Neural progenitor cell (in vitro differentiated cells): ENCODE measurements around the gene CTCF. TPM values are rescaled to one million over a fixed set of nuclear protein-coding genes. Genes with fewer than 3 reads are reported as not detected.

Experiments
- DNase-seq: peaks from one replicate; pipeline ENCODE4 v3.0.0-alpha.2; 2016; ENCODE audit warnings: low spot score
- H2AFZ ChIP-seq: fragments of 200-600 bp; sonication (generic); replicated peaks from 2 replicates; pipeline ENCODE4 v1.6.1; 2016; ENCODE audit warnings: antibody characterized with exemption
- H3F3A ChIP-seq: fragments of 200-600 bp; sonication (generic); 2 replicates; pipeline ENCODE4 v1.6.1; 2016; ENCODE audit warnings: antibody characterized with exemption, low read depth
- H3K27ac ChIP-seq: fragments of 200-600 bp; sonication (generic); 2 replicates; pipeline ENCODE4 v1.5.1; 2016; ENCODE audit warnings: mild to moderate bottlenecking
- H3K27me3 ChIP-seq: fragments of 200-600 bp; sonication (generic); 2 replicates; pipeline ENCODE4 v1.6.1; 2016; ENCODE audit warnings: mild to moderate bottlenecking, moderate library complexity
- H3K36me3 ChIP-seq: fragments of 200-600 bp; sonication (generic); 2 replicates; pipeline ENCODE4 v1.5.1; 2016
- H3K4me1 ChIP-seq: fragments of 200-600 bp; sonication (generic); 2 replicates; pipeline ENCODE4 v1.6.1; 2016; ENCODE audit warnings: mixed run types
- H3K4me2 ChIP-seq: fragments of 200-600 bp; sonication (generic); 2 replicates; pipeline ENCODE4 v1.6.1; 2016
- H3K4me3 ChIP-seq: fragments of 200-600 bp; sonication (generic); 2 replicates; pipeline ENCODE4 v1.5.1; 2016
- H3K79me2 ChIP-seq: fragments of 200-600 bp; sonication (generic); 2 replicates; pipeline ENCODE4 v1.6.1; 2016; ENCODE audit warnings: low read depth
- H3K9ac ChIP-seq: fragments of 200-600 bp; sonication (generic); 2 replicates; pipeline ENCODE4 v1.6.1; 2016
- H3K9me3 ChIP-seq: fragments of 200-600 bp; sonication (generic); 2 replicates; pipeline ENCODE4 v1.5.1; 2016; ENCODE audit warnings: low read depth
- H4K20me1 ChIP-seq: fragments of 200-600 bp; sonication (generic); 2 replicates; pipeline ENCODE4 v1.6.1; 2016; ENCODE audit warnings: low read depth
- H3K27ac Mint-ChIP-seq: 3 replicates; pipeline ENCODE4 v1.8.0; 2021; ENCODE audit warnings: mixed read lengths
- H3K27me3 Mint-ChIP-seq: 2 replicates; pipeline ENCODE4 v1.8.0; 2022; ENCODE audit warnings: low read depth, mild to moderate bottlenecking, inconsistent platforms, moderate library complexity, mixed read lengths; ENCODE audit not compliant: insufficient read depth
- H3K36me3 Mint-ChIP-seq: 3 replicates; pipeline ENCODE4 v1.8.0; 2021; ENCODE audit warnings: mixed read lengths
- H3K4me1 Mint-ChIP-seq: 3 replicates; pipeline ENCODE4 v1.8.0; 2021; ENCODE audit warnings: mixed read lengths
- H3K4me3 Mint-ChIP-seq: 3 replicates; pipeline ENCODE4 v1.8.0; 2021; ENCODE audit warnings: mild to moderate bottlenecking, moderate library complexity, mixed read lengths
- H3K9me3 Mint-ChIP-seq: 3 replicates; pipeline ENCODE4 v1.8.0; 2020; ENCODE audit warnings: mixed read lengths
- EZH2 ChIP-seq: fragments of 200-600 bp; sonication (generic); IDR thresholded peaks from 2 replicates; pipeline ENCODE4 v1.6.1; 2017; ENCODE audit warnings: antibody characterized with exemption, mild to moderate bottlenecking, moderate library complexity
- EZH2phosphoT487 ChIP-seq: fragments of 200-600 bp; sonication (generic); IDR thresholded peaks from 2 replicates; pipeline ENCODE4 v1.6.1; 2017; ENCODE audit warnings: antibody characterized with exemption
- small RNA-seq: library from RNA; depleted of rRNA; stranded (forward); fragments of <200 nt; gene quantifications from one replicate; pipeline ENCODE3, GENCODE V24; 2015
- total RNA-seq: library from RNA; depleted of rRNA; stranded (reverse); fragments of >200 nt; gene quantifications from 2 replicates; pipeline ENCODE4 v1.2.3, GENCODE V29; 2015; ENCODE audit warnings: low replicate concordance
- TF ChIP-seq, protein P1 (sequence below): fragments of 200-600 bp; sonication (generic); IDR thresholded peaks from 2 replicates; pipeline ENCODE4 v1.5.1; 2017; ENCODE audit warnings: antibody characterized with exemption, mild to moderate bottlenecking

The CTCF gene
- total RNA-seq, 1 donor from 2014 or later = 76.3 TPM

DNA sequence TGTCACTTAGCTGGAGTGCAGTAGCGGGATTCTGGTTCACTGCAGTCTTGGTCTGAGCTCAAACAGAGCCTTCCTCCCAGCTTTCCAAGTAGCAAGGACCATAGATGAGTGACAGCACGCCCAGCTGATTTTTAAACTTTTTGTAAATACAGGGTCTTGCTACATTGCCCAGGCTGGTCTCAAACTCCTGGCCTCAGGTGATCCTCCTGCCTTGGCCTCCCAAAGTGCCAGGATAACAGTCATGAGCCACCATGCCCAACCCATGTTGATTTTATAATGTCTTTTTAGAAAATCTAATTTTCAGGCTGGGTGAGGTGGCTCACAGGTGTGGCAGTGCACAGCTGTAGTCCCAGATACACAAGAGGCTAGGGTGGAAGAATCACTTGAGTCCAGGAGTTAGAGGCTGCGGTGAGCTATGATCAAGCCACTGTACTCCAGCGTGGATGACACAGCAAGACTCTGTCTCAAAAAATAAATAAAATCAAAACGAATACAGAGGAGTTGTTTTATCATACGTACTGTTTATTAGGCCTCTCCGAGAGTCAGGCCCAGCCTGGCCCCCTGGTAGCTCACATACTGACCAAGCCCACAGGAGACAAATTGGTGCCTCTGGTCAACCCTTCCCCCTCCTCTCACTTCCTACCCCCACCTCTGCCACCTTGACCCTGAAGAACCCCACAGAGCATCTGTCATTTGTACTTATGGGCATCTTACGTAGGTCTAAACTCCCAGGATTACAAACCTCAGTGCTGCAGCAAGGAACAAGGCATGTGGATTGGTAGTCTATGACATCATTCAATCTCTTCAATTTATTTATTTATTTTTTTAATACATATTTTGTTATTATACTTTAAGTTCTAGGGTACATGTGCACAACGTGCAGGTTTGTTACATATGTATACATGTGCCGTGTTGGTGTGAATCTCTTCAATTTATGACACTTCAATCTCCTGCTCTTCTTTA, 117.9 kb downstream of the CTCF start:
- Mint-ChIP-seq H3K27ac (no peak overlapping the region), H3K4me1 (no peaks in the 10 kb centered on the region), H3K4me3 (no peak overlapping the region), H3K36me3 (peaks cover 6% of the 10 kb centered on the region), H3K27me3 (peaks cover 4% of the 10 kb centered on the region), H3K9me3 (no peaks in the 10 kb centered on the region)
- Histone ChIP-seq H2AFZ (no peak overlapping the region), H3K4me1 (no peaks in the 10 kb centered on the region), H3K9me3 (no peaks in the 10 kb centered on the region), H3K27ac (no peak overlapping the region), H3K4me2 (no peak overlapping the region), H3K4me3 (no peak overlapping the region), H3K27me3 (no peaks in the 10 kb centered on the region), H4K20me1 (no peaks in the 10 kb centered on the region), H3K36me3 (no peaks in the 10 kb centered on the region), H3K9ac (no peak overlapping the region), H3K79me2 (no peaks in the 10 kb centered on the region), H3F3A (no peaks in the 10 kb centered on the region)
- TF ChIP-seq EZH2phosphoT487 (no peak), EZH2 (no peak)
- TF ChIP-seq, protein P1, sequence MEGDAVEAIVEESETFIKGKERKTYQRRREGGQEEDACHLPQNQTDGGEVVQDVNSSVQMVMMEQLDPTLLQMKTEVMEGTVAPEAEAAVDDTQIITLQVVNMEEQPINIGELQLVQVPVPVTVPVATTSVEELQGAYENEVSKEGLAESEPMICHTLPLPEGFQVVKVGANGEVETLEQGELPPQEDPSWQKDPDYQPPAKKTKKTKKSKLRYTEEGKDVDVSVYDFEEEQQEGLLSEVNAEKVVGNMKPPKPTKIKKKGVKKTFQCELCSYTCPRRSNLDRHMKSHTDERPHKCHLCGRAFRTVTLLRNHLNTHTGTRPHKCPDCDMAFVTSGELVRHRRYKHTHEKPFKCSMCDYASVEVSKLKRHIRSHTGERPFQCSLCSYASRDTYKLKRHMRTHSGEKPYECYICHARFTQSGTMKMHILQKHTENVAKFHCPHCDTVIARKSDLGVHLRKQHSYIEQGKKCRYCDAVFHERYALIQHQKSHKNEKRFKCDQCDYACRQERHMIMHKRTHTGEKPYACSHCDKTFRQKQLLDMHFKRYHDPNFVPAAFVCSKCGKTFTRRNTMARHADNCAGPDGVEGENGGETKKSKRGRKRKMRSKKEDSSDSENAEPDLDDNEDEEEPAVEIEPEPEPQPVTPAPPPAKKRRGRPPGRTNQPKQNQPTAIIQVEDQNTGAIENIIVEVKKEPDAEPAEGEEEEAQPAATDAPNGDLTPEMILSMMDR = no peak
- no peak for DNase-seq

DNA sequence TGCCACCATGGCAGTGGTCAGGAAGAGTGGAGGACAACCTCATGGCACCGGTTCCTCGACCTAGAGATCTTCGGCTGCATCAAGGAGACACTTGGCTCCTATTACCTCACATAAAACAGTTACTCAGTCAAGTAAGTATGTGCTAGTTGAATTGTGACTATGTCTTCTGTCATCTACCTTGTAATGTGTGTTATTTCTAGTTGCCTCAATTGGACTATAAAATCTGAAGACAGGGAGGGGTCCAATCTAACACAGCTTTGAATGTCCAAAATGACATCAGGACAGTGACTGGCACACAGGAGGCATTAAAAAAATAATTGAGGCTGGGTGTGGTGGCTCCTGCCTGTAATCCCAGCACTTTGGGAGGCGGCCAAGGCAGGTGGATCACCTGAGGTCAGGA, 121.4 kb downstream of the CTCF start:
- peaks cover under 1% of the 10 kb centered on the region for H3K27me3 Mint-ChIP-seq
- Histone ChIP-seq H3K9me3 (no peaks in the 10 kb centered on the region), H3K36me3 (no peaks in the 10 kb centered on the region), H3K4me3 (no peak overlapping the region), H3K4me2 (no peak overlapping the region), H2AFZ (no peak overlapping the region), H3K27me3 (no peaks in the 10 kb centered on the region), H3F3A (no peaks in the 10 kb centered on the region), H3K4me1 (no peaks in the 10 kb centered on the region), H3K79me2 (no peaks in the 10 kb centered on the region), H3K27ac (no peak overlapping the region), H4K20me1 (no peaks in the 10 kb centered on the region), H3K9ac (no peak overlapping the region)
- no peak for DNase-seq
- H3K4me3 Mint-ChIP-seq = no peak overlapping the region
- peaks cover 10% of the 10 kb centered on the region for H3K36me3 Mint-ChIP-seq
- no peaks in the 10 kb centered on the region for H3K9me3 Mint-ChIP-seq
- TF ChIP-seq, protein P1 = no peak
- no peak overlapping the region for H3K27ac Mint-ChIP-seq
- no peaks in the 10 kb centered on the region for H3K4me1 Mint-ChIP-seq

DNA sequence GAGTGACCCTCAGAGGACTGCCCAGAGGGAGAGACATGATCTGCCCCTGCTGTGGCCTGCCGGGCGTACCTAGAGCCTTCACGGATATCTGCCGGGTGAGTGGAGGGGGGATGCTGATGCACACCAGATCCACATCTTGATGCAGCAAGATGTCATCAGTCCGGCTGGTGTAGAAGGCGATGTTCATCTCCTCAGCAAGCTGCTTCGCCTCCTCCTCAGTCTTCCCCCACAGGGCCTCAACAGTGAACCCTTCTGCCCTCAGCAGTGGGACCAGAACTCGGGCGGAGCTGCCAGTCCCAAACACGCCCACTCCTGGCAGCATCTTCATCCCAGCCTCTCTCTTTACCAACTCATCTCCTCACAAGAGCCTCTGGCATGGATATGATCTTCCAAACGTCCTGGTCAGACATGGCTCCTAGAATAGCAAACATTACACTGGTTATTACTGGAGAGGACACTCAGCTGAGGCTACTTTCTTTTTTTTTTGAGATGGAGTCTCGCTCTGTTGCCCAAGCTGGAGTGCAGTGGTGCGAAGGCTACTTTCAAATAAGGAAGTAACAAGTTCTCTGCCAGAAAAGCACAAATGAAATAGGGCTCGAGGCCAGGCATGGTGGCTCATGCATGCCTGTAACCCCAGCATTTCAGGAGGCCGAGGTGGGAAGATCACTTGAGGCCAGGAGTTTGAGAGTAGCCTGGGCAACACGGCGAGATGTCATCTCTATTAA, 123.2 kb downstream of the CTCF start:
- H3F3A ChIP-seq = no peaks in the 10 kb centered on the region
- DNase-seq = no peak
- Mint-ChIP-seq H3K4me1 (no peaks in the 10 kb centered on the region), H3K4me3 (no peak overlapping the region), H3K9me3 (no peaks in the 10 kb centered on the region), H3K27me3 (no peaks in the 10 kb centered on the region), H3K27ac (peak overlapping the region; percentile 21), H3K36me3 (peaks cover 15% of the 10 kb centered on the region)
- no peaks in the 10 kb centered on the region for H3K79me2 ChIP-seq
- no peak overlapping the region for H3K9ac ChIP-seq
- TF ChIP-seq EZH2 (no peak), EZH2phosphoT487 (no peak)
- TF ChIP-seq, protein P1 = no peak
- no peaks in the 10 kb centered on the region for H3K27me3 ChIP-seq
- H2AFZ ChIP-seq = no peak overlapping the region
- no peaks in the 10 kb centered on the region for H3K4me1 ChIP-seq
- H3K27ac ChIP-seq = no peak overlapping the region
- H3K4me3 ChIP-seq = no peak overlapping the region
- H4K20me1 ChIP-seq = no peaks in the 10 kb centered on the region
- no peak overlapping the region for H3K4me2 ChIP-seq
- no peaks in the 10 kb centered on the region for H3K36me3 ChIP-seq
- H3K9me3 ChIP-seq = no peaks in the 10 kb centered on the region

Small RNAs within 50 kb of the gene (small RNA-seq; reads per million reads assigned to genes)
- not detected for gene AC027682.3

Other genes starting within 250 kb of the CTCF start
- 1.1 TPM in 2 replicates for gene KCTD19, start 235.8 kb upstream of the CTCF start, total RNA-seq
- gene LRRC36, start 235.7 kb upstream of the CTCF start, total RNA-seq = 0.34 TPM in 1 of 2 replicates, not detected in the other
- gene TPPP3, start 169.0 kb upstream of the CTCF start, total RNA-seq = 0.96 TPM in 1 of 2 replicates, not detected in the other
- 1.5 and 2.2 TPM in 2 replicates for gene ZDHHC1, start 146.0 kb upstream of the CTCF start, total RNA-seq
- gene HSD11B2, start 131.4 kb upstream of the CTCF start, total RNA-seq = 1.6 TPM in 1 of 2 replicates, not detected in the other
- 29.7 and 42.0 TPM in 2 replicates for gene ATP6V0D1, start 81.4 kb upstream of the CTCF start, total RNA-seq
- gene AGRP, start 79.0 kb upstream of the CTCF start, total RNA-seq = not detected in 2 replicates
- 8.7 and 13.5 TPM in 2 replicates for gene RIPOR1, start 33.7 kb upstream of the CTCF start, total RNA-seq
- gene CARMIL2, start 82.6 kb downstream of the CTCF start, total RNA-seq = 14.5 and 18.2 TPM in 2 replicates
- gene ACD, start 97.7 kb downstream of the CTCF start, total RNA-seq = 11.5 and 31.7 TPM in 2 replicates
- gene PARD6A, start 98.4 kb downstream of the CTCF start, total RNA-seq = 2.7 and 8.7 TPM in 2 replicates
- 6.9 and 18.7 TPM in 2 replicates for gene ENKD1, start 104.2 kb downstream of the CTCF start, total RNA-seq
- gene C16orf86, start 104.3 kb downstream of the CTCF start, total RNA-seq = 0.24 and 6.0 TPM in 2 replicates
- gene GFOD2, start 156.8 kb downstream of the CTCF start, total RNA-seq = 13.2 and 21.4 TPM in 2 replicates
- gene RANBP10, start 244.0 kb downstream of the CTCF start, total RNA-seq = 11.4 and 12.3 TPM in 2 replicates
- gene TSNAXIP1, start 244.4 kb downstream of the CTCF start, total RNA-seq = 2.8 and 2.9 TPM in 2 replicates